GM18873 (cell line): Measurements from ENCODE around the gene BRINP3.

Experiments
- ATAC-seq: cut with Tn5 transposase; IDR thresholded peaks from one replicate; pipeline ENCODE4 v1.9.1; 2021; ENCODE audit warnings: mild to moderate bottlenecking, moderate library complexity, moderate number of reproducible peaks; ENCODE audit not compliant: unreplicated experiment, low FRiP score

The BRINP3 gene

GRCh38 chr1:190328361-190328760, 149.3 kb downstream of the BRINP3 start:
- ATAC-seq, result no peak

DNA sequence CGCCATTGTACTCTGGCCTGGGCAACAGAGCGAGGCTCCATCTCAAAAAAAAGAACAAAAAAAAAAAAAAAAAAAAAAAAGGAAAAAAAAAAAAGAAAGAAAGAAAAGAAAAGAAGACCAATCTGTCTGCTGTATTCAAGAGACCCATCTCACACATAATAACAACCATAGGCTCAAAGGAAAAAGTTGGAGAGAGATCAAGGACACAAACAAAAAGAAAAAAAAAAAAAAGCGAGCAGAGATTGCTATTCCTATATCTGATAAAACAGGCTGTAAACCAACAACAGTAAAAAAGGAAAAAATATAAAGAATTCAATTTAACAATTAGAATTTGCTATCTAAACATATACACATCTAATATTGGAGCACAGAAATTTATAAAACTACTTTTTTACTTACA, 150.4 kb downstream of the BRINP3 start:
- ATAC-seq, result no peak

DNA sequence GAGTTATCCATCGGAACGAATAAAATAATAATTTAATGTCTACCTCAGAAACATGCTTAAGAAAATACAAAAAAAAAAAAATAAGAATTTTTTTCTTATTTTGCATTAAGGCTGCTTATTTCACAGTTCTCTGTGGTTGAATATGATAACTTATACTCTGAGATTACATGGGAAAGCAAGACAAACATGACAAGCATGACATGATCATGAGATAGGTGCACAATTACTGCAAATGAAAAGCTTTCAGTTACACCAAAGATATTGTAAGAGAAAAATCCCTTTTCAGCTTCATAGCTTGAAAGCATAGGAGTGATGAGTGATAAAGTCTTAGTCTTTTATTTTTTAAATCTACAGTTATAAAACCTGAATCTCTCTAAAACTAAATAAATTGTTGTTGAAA, 154.1 kb downstream of the BRINP3 start:
- no peak for ATAC-seq

GRCh38 chr1:190322274-190322673, 155.4 kb downstream of the BRINP3 start:
- ATAC-seq, result no peak

GRCh38 chr1:190320952-190321351, 156.7 kb downstream of the BRINP3 start:
- ATAC-seq, result no peak

DNA sequence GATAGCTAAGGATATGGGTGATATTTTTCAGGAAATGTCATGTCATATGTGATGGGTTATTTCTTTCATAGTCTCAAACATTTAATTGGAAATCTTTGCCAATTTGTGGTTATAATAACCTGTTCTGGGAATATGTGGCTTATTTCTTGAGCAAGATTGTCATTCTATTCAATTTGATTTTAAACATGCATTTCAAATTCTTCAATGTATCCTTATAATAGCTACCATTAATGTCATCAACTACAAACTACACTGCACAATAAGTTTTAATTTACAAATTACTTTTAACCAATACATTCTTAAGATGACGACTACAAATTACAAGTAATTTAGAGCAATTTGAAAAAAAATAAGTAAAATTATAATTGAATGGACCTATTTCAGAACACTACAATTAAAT, 164.9 kb downstream of the BRINP3 start:
- no peak for ATAC-seq

- no peak for ATAC-seq
Observed at GRCh38 chr1:190303501-190303900, 174.2 kb downstream of the BRINP3 start.

DNA sequence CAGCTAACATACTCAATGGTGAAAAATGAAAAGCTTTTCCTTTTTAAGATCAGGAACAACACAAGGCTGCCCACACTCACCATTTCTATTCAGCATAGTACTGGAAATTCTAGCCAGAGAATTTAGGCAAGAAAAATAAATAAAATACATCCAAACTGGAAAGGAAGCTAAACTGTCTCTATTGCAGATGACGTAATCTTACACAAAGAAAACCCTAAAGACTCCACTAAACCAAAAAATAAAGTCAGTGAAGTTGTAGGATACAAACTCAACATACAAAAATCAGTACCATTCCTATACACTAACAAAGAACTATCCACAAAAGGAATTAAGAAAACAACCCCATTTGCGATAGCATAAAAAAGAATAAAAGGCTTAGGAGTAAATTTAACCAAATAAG, 181.2 kb downstream of the BRINP3 start:
- no peak for ATAC-seq

GRCh38 chr1:190289897-190290296, 187.8 kb downstream of the BRINP3 start:
- ATAC-seq, result no peak

DNA sequence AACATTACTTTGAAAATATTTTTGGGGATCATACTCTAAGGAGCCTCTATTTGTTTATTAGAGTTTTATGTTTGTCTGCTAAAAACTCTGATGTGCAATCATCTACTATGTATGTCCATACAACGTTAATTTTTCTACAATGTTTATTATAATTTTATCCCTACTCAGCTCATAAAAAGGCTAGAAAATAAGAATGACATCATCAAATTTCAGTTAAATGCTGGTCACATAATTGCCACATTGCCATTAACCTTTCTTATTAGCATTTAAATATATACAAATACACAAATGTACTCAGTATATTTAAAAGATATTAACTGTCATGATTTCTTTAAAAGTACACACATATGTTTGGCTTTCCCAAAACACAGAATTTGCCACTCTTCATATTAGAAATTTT, 191.6 kb downstream of the BRINP3 start:
- no peak for ATAC-seq

DNA sequence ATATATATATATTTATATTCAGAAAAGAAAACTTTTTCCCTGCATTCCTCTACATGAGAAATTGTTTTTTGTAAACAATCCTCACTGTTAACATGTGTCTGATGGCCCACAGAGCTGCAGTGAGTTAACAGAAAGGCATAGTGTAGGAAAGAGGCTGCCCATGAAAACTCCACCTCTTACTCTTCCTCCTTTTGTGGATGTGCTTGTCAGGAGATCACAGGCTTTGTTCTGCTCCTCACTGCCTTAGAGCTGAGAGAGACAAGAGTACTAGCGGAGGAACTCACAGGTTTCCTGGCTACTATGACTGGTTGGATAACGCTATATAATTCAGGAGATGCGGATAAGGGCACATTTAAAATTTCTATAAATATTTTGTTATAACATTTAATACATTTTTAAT, 200.6 kb downstream of the BRINP3 start:
- ATAC-seq, result no peak

DNA sequence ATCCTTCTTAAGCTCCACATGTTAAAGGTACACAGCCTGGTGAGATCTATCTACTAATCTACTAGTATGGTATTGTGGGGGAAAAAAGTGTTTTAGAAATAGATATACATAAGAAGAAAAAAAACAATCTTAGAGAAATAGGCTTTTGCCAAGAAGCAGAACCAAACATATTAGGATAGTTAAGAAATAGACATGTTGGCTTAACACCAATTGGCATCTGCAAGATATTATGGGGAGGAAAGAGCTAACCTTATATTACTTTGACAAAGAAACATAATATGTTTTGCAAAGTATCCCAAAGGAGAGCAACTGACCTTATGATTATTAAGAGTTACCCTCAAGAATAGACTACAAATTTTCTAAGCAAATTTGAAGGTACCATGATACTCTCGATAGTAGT, 202.9 kb downstream of the BRINP3 start:
- no peak for ATAC-seq

DNA sequence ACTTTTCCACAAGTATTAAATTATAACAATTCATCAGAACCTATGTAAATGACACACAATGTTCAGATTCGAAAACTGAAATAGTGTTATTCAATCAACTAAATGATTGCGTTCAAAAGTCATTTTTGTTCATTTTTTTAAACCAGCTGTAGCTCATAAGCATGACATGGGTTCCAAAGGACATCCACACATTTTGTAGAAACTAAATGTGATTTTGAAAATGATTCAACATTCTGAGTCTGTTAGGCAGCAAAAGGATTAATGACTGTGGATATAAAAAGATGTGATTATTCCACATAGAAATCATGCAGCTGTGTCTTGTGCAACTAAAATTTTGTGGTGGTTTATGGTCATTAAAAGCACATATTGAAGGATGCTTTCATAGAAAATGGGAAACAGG, 204.5 kb downstream of the BRINP3 start:
- ATAC-seq, result no peak

GRCh38 chr1:190262538-190262937, 215.1 kb downstream of the BRINP3 start:
- no peak for ATAC-seq

DNA sequence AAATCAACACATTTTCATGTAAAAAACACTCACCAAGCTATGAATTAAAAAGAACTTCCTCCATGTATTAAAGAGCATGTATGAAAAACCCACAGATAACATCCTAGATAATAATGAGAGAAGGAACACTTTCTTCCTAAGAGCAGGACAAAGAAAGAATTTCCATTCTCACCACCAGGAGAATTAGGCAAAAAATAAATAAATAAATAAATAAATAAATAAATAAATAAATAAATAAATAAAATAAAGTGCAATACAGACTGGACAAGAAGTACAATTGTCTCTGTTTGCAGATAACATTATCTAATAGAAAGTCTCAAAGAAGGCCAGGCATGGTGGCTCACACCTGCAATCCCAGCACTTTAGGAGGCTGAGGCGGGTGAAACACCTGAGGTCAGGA, 218.2 kb downstream of the BRINP3 start:
- no peak for ATAC-seq

GRCh38 chr1:190258003-190258402, 219.7 kb downstream of the BRINP3 start:
- ATAC-seq, result no peak

GRCh38 chr1:190252046-190252445, 225.6 kb downstream of the BRINP3 start:
- ATAC-seq, result no peak

GRCh38 chr1:190250368-190250767, 227.3 kb downstream of the BRINP3 start:
- no peak for ATAC-seq

DNA sequence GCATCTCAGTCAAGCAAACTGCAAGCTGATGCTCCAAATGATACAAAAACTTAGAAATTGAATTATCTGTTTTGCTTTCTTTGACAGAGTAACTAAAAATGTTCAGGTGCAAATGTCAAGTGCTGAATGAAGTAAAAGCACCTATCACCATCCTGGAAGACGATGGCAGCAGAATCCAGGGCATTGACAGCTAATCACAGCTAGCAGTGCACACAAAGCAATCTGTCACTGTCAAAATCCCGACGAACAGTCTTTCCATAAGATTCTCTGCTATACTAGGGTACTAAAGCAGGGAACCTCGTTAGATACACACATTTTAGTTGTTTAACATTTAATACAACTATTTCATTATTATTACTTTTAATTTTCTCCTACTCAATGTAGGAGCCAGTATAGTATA, 233.3 kb downstream of the BRINP3 start:
- ATAC-seq, result no peak

- no peak for ATAC-seq
Observed at GRCh38 chr1:190243056-190243455, 234.6 kb downstream of the BRINP3 start.

DNA sequence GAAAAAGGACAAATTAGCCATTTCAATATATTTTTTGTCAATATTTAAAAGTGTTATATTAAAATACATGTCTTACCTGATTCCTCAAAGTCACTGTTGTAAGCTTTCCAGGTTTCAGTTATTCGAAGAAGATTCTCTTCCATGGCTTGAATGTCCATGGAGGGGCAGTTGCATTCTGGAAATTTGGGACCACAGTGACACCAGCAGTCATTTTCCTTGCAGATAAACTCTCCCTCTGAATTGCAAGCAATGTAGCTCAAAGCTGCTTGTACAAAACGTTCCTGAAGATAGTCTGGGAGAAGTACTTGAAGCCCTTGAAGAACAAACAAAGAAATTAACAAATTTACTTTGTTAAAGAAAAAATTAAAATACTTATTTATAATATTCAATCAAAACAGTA, 251.7 kb downstream of the BRINP3 start:
- no peak for ATAC-seq

- ATAC-seq, result no peak
Observed at GRCh38 chr1:190212450-190212849, 265.2 kb downstream of the BRINP3 start.

DNA sequence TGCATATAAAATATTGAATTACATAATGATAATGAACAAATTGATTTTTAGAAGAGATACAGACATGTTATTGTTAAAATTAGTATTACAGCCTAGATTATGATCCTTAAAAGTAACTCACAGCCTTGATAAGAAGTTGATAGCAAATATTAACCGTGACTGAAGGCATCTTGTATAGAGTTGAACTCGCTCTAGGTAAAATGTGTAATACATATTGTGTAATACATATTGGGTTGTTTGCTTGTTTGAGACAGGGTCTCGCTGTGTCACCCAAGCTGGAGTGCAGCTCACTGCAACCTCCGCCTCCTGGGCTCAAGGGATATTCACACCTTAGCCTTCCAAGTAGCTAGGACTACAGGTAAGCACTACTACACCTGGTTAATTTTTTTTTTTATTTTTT, 269.9 kb downstream of the BRINP3 start:
- no peak for ATAC-seq
